Germinal center (tissue), 1 donor: Measurements from ENCODE around the gene APC2.

ENCODE experiments used
- DNase-seq: peaks from one replicate; pipeline ENCODE4 v3.0.0; 2012; ENCODE audit warnings: mixed read lengths, low spot score

The APC2 gene

GRCh38 chr19:1481893-1482360 lies 32.0 kb downstream of the APC2 start:
- no peak for DNase-seq

- no peak for DNase-seq
Measured at GRCh38 chr19:1482361-1483130, 32.6 kb downstream of the APC2 start.

- DNase-seq, result no peak
Measured at GRCh38 chr19:1483131-1483978, 33.4 kb downstream of the APC2 start.

- no peak for DNase-seq
Measured at GRCh38 chr19:1483979-1484428, 34.1 kb downstream of the APC2 start.

- DNase-seq, result no peak
Measured at GRCh38 chr19:1486720-1487575, 37.0 kb downstream of the APC2 start.

GRCh38 chr19:1487576-1488281 lies 37.8 kb downstream of the APC2 start:
- no peak for DNase-seq

GRCh38 chr19:1488282-1488601 lies 38.3 kb downstream of the APC2 start:
- no peak for DNase-seq

- DNase-seq, result peak; percentile 28
Measured at GRCh38 chr19:1489463-1490310, 39.8 kb downstream of the APC2 start.

- peak; percentile 96 for DNase-seq
Measured at GRCh38 chr19:1490311-1491113, 40.6 kb downstream of the APC2 start, which contains the start of gene PCSK4. Gene PCSK4, minus strand, starts transcription at chr19:1490350. Its CDS starts 4 bp downstream, at chr19:1490346.

GRCh38 chr19:1491114-1491848 lies 41.4 kb downstream of the APC2 start, which contains the start of gene REEP6:
Gene REEP6, plus strand, starts transcription at chr19:1491181. Its CDS starts 89 bp downstream, at chr19:1491270.
- DNase-seq, result no peak

GRCh38 chr19:1491849-1492170 lies 41.9 kb downstream of the APC2 start:
- no peak for DNase-seq

GRCh38 chr19:1492474-1493006 lies 42.6 kb downstream of the APC2 start:
- no peak for DNase-seq

- no peak for DNase-seq
Measured at GRCh38 chr19:1494115-1494815, 44.3 kb downstream of the APC2 start.

- no peak for DNase-seq
Measured at GRCh38 chr19:1495051-1495798, 45.3 kb downstream of the APC2 start.

- DNase-seq, result no peak
Measured at GRCh38 chr19:1495799-1496713, 46.1 kb downstream of the APC2 start.
